ENCODE data around the gene ZAP70. TPM values are rescaled to one million over a fixed set of nuclear protein-coding genes. Genes with fewer than 3 reads are reported as not detected.

Gene ZAP70
- total RNA-seq, 2 donors from 2014 or later = 8.3 to 10.4 TPM

GRCh38 chr2:97758131-97758705, 44.8 kb downstream of the ZAP70 start:
- Histone ChIP-seq H3K9ac (ENCODE audit: extremely low read depth, low read length, poor library complexity, severe bottlenecking) (no peak overlapping the region), H3K9me3 (ENCODE audit: control insufficient read depth, low read length) (no peaks in the 10 kb centered on the region), H3K27me3 (ENCODE audit: control insufficient read depth, insufficient read depth, low read length, poor library complexity, severe bottlenecking) (no peaks in the 10 kb centered on the region), H3K4me3 (ENCODE audit: low read length) (no peak overlapping the region), H3K36me3 (ENCODE audit: control insufficient read depth, insufficient read depth, low read length) (peaks cover 83% of the 10 kb centered on the region), H3K27ac (ENCODE audit: low read depth, low read length) (no peak overlapping the region), H3K4me1 (ENCODE audit: control insufficient read depth, insufficient read depth, low read length) (peaks cover 23% of the 10 kb centered on the region)
- Mint-ChIP-seq H3K4me1 (peaks cover 31% of the 10 kb centered on the region), H3K4me3 (no peak overlapping the region), H3K27me3 (ENCODE audit: insufficient read depth) (no peaks in the 10 kb centered on the region), H3K27ac (no peak overlapping the region), H3K36me3 (ENCODE audit: low read depth) (peaks cover 66% of the 10 kb centered on the region), H3K9me3 (no peaks in the 10 kb centered on the region)
- TF ChIP-seq, protein P1, sequence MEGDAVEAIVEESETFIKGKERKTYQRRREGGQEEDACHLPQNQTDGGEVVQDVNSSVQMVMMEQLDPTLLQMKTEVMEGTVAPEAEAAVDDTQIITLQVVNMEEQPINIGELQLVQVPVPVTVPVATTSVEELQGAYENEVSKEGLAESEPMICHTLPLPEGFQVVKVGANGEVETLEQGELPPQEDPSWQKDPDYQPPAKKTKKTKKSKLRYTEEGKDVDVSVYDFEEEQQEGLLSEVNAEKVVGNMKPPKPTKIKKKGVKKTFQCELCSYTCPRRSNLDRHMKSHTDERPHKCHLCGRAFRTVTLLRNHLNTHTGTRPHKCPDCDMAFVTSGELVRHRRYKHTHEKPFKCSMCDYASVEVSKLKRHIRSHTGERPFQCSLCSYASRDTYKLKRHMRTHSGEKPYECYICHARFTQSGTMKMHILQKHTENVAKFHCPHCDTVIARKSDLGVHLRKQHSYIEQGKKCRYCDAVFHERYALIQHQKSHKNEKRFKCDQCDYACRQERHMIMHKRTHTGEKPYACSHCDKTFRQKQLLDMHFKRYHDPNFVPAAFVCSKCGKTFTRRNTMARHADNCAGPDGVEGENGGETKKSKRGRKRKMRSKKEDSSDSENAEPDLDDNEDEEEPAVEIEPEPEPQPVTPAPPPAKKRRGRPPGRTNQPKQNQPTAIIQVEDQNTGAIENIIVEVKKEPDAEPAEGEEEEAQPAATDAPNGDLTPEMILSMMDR (conservative IDR thresholded peaks at IDR 0.05) = no peak
- DNase-seq = no peak
- 97 to 100% methylated on average over 1 of the region's 1 CpG for WGBS, 2 experiments (ENCODE audit: insufficient coverage in 1 of 2, insufficient read length in 1 of 2)

GRCh38 chr2:97759727-97760407, 46.5 kb downstream of the ZAP70 start:
- TF ChIP-seq, protein P1 (conservative IDR thresholded peaks at IDR 0.05) = no peak
- H3K9ac ChIP-seq (ENCODE audit: extremely low read depth, low read length, poor library complexity, severe bottlenecking) = no peak overlapping the region
- peaks cover 83% of the 10 kb centered on the region for H3K36me3 ChIP-seq (ENCODE audit: control insufficient read depth, insufficient read depth, low read length)
- Mint-ChIP-seq H3K27me3 (ENCODE audit: insufficient read depth) (no peaks in the 10 kb centered on the region), H3K4me1 (peaks cover 35% of the 10 kb centered on the region), H3K9me3 (no peaks in the 10 kb centered on the region), H3K27ac (no peak overlapping the region), H3K4me3 (no peak overlapping the region), H3K36me3 (ENCODE audit: low read depth) (peaks cover 68% of the 10 kb centered on the region)
- peak; percentile 8 for DNase-seq
- H3K9me3 ChIP-seq (ENCODE audit: control insufficient read depth, low read length) = no peaks in the 10 kb centered on the region
- peaks cover 23% of the 10 kb centered on the region for H3K4me1 ChIP-seq (ENCODE audit: control insufficient read depth, insufficient read depth, low read length)
- H3K27ac ChIP-seq (ENCODE audit: low read depth, low read length) = no peak overlapping the region
- no peaks in the 10 kb centered on the region for H3K27me3 ChIP-seq (ENCODE audit: control insufficient read depth, insufficient read depth, low read length, poor library complexity, severe bottlenecking)
- 93 to 97% methylated on average over 6 to 9 of the region's 9 CpGs for WGBS, 2 experiments (ENCODE audit: insufficient coverage in 1 of 2, insufficient read length in 1 of 2)
- H3K4me3 ChIP-seq (ENCODE audit: low read length) = no peak overlapping the region

GRCh38 chr2:97760480-97761049, 47.2 kb downstream of the ZAP70 start:
- Mint-ChIP-seq H3K4me3 (no peak overlapping the region), H3K27ac (peak overlapping the region; percentile 83)

More at GRCh38 chr2:97760480-97761049, 47.2 kb downstream of the ZAP70 start:
- Histone ChIP-seq H3K27me3 (ENCODE audit: control insufficient read depth, insufficient read depth, low read length, poor library complexity, severe bottlenecking) (no peaks in the 10 kb centered on the region), H3K36me3 (ENCODE audit: control insufficient read depth, insufficient read depth, low read length) (peaks cover 84% of the 10 kb centered on the region), H3K4me1 (ENCODE audit: control insufficient read depth, insufficient read depth, low read length) (peaks cover 23% of the 10 kb centered on the region), H3K9me3 (ENCODE audit: control insufficient read depth, low read length) (no peaks in the 10 kb centered on the region), H3K4me3 (ENCODE audit: low read length) (no peak overlapping the region), H3K9ac (ENCODE audit: extremely low read depth, low read length, poor library complexity, severe bottlenecking) (no peak overlapping the region), H3K27ac (ENCODE audit: low read depth, low read length) (no peak overlapping the region)
- Mint-ChIP-seq H3K9me3 (no peaks in the 10 kb centered on the region), H3K27me3 (ENCODE audit: insufficient read depth) (no peaks in the 10 kb centered on the region), H3K4me1 (peaks cover 35% of the 10 kb centered on the region), H3K36me3 (ENCODE audit: low read depth) (peaks cover 72% of the 10 kb centered on the region)
- 92 to 95% methylated on average over 16 to 17 of the region's 17 CpGs for WGBS, 2 experiments (ENCODE audit: insufficient coverage in 1 of 2, insufficient read length in 1 of 2)
- TF ChIP-seq, protein P1 (conservative IDR thresholded peaks at IDR 0.05) = no peak
- DNase-seq = peak; percentile 37

All from endodermal cell (in vitro differentiated cells).